ENCODE results near the gene ADGRG3.

Gene ADGRG3

GRCh38 chr16:57672824-57673223 is 4.7 kb downstream of the ADGRG3 start:
- H3K9me3 ChIP-seq: no peaks in the 10 kb centered on the region
- no peak overlapping the region for H3K4me3 ChIP-seq (ENCODE audit: low read depth, low read length)
- no peaks in the 10 kb centered on the region for H3K36me3 ChIP-seq
- no peak for DNase-seq
- no peaks in the 10 kb centered on the region for H3K27me3 ChIP-seq
- no peaks in the 10 kb centered on the region; the same call in 1 of the 2 replicates for H3K4me1 ChIP-seq
- TF ChIP-seq CTCF (IDR thresholded peaks at IDR 0.05; ENCODE audit: low read depth, low read length): no peak

- H3K4me3 ChIP-seq (ENCODE audit: low read depth, low read length): no peak overlapping the region
- no peak for TF ChIP-seq CTCF (IDR thresholded peaks at IDR 0.05; ENCODE audit: low read depth, low read length)
- no peaks in the 10 kb centered on the region; the same call in 1 of the 2 replicates for H3K4me1 ChIP-seq
- H3K9me3 ChIP-seq: no peaks in the 10 kb centered on the region
- no peaks in the 10 kb centered on the region for H3K27me3 ChIP-seq
- no peak for DNase-seq
- H3K36me3 ChIP-seq: no peaks in the 10 kb centered on the region
These were observed 7.8 kb downstream of the ADGRG3 start for GRCh38 chr16:57675741-57676551.

- TF ChIP-seq CTCF (IDR thresholded peaks at IDR 0.05; ENCODE audit: low read depth, low read length): no peak
- no peaks in the 10 kb centered on the region for H3K27me3 ChIP-seq
- H3K36me3 ChIP-seq: no peaks in the 10 kb centered on the region
- no peaks in the 10 kb centered on the region; the same call in 1 of the 2 replicates for H3K4me1 ChIP-seq
- DNase-seq: no peak
- no peak overlapping the region for H3K4me3 ChIP-seq (ENCODE audit: low read depth, low read length)
- H3K9me3 ChIP-seq: no peaks in the 10 kb centered on the region
These were observed 8.5 kb downstream of the ADGRG3 start for GRCh38 chr16:57676553-57677085.

- no peak for TF ChIP-seq CTCF (IDR thresholded peaks at IDR 0.05; ENCODE audit: low read depth, low read length)
These were observed 9.7 kb downstream of the ADGRG3 start for GRCh38 chr16:57677622-57678369.

GRCh38 chr16:57679016-57679415 is 10.9 kb downstream of the ADGRG3 start:
- Histone ChIP-seq H3K36me3 (no peaks in the 10 kb centered on the region), H3K4me1 (no peaks in the 10 kb centered on the region; the same call in 1 of the 2 replicates), H3K9me3 (no peaks in the 10 kb centered on the region), H3K4me3 (ENCODE audit: low read depth, low read length) (no peak overlapping the region), H3K27me3 (no peaks in the 10 kb centered on the region)
- TF ChIP-seq CTCF (IDR thresholded peaks at IDR 0.05; ENCODE audit: low read depth, low read length): no peak
- DNase-seq: no peak

More at GRCh38 chr16:57677622-57678369, 9.7 kb downstream of the ADGRG3 start:
- no peaks in the 10 kb centered on the region; the same call in 1 of the 2 replicates for H3K4me1 ChIP-seq
- DNase-seq: no peak
- no peaks in the 10 kb centered on the region for H3K27me3 ChIP-seq
- H3K9me3 ChIP-seq: no peaks in the 10 kb centered on the region
- no peaks in the 10 kb centered on the region for H3K36me3 ChIP-seq
- H3K4me3 ChIP-seq (ENCODE audit: low read depth, low read length): no peak overlapping the region
